Measurements from ENCODE around the gene MYT1.

Gene MYT1

DNA sequence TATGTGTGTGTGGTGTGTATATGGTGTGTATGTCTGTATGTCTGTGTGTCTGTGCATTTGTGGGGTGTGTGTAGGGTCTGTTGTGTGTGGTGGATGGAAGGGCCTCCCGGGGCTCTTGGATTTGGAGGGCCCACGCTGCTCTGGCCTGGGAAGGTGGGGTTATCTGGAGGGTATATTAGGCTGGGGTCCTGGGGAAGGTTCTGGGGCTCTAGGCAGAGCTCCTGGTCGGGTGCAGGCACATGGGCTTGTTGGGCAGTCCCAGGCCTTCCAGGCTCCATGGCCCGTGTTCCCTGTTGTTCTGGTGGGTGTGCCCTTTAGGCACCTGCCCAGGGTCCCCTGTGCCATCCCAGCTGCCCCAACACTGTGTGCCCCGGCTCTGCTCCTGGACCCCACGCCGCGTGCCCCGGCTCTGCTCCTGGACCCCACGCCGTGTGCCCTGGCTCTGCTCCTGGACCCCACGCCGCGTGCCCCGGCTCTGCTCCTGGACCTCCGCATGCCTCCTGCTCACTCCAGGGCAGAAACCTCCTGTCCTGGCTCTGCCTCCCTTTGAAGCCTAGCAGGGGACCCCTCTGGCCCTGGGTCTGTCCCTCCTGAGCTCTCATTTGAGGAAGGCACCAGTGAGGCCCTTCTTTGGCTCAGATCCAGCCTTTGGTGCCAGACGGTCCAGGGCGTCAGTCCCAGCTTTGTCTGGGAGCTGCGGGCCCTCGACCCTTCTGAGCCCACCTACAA, 10.2 kb upstream of the MYT1 start:
- in situ Hi-C loops (cut with HindIII; ENCODE audit: low sequenced_read_pairs) = no loop called here

DNA sequence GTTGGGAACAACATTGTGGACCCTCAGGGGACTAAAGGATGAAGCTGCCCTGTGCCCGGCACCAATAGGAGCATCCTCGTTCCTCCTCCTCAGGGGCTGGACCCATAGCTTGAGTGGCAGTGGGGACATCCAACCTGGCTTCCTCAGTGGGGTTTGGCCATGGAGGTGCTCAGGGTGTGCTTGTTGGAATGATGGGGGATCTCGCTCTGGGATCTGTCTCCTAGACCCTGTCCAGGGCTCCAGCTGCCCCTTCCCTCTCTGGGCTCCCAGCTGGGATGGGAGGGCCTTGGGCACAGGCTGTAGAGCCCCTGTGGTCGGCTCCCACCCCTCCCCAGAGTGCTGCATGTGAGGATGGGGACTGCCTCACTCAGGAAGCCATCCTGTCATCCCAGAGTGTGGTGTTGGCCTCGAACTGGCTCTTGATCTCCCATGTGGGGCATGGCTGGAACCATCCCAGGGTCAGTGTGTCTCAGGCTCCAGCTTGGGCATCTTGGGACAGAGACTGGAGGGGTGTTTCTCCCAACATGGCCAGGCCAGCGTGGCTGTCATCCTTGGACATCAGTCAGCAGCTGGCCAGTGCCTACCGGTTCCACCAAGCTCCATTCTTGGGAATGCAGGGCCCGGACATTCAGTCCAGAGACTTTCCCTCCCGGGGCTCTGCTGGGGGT, 9.5 kb upstream of the MYT1 start:
- in situ Hi-C loops (cut with HindIII; ENCODE audit: low sequenced_read_pairs) = no loop called here

DNA sequence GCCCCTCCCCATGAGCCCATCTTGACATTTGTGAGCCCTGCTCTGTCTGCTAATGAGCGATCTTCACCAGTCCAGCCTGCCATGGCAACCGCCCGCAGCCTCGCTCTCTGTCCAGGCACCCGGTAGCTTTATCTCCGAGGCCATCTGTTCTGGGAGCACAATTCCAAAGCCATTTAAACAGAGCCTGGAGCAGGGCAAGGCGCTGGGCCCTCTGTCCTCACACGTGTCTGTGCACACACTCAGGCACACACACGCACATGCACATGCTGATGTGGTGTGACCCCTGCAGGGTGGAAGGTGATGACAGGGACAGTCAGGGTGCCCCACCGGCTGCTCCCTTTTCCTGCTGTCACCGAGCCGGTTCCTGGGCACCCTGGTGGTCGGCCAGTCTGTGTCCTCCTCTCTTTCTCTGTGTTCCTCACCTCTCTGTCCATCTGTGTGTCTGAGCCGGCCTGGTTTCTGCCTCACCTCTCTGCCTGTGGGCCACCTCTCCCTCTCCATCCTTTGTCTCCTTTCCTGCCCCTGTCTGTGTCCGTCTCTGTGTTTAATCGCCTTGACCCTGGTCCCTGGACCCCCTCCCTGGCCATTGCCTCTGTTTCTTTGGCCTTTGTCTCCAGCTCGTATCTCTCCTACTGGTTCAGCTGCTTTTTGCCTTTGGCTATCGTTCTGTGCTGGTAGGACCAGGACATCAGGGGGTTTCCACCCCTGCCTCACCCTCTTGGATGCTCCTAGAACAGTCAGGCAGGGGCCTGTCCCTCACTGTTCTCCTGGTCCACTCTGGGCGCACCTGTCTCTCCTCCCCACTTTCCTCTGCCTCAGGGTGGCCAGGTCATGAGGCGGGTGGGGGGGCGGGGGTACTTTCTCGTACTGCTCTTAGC, 8.8 kb upstream of the MYT1 start:
- in situ Hi-C loops (cut with HindIII; ENCODE audit: low sequenced_read_pairs) = no loop called here

DNA sequence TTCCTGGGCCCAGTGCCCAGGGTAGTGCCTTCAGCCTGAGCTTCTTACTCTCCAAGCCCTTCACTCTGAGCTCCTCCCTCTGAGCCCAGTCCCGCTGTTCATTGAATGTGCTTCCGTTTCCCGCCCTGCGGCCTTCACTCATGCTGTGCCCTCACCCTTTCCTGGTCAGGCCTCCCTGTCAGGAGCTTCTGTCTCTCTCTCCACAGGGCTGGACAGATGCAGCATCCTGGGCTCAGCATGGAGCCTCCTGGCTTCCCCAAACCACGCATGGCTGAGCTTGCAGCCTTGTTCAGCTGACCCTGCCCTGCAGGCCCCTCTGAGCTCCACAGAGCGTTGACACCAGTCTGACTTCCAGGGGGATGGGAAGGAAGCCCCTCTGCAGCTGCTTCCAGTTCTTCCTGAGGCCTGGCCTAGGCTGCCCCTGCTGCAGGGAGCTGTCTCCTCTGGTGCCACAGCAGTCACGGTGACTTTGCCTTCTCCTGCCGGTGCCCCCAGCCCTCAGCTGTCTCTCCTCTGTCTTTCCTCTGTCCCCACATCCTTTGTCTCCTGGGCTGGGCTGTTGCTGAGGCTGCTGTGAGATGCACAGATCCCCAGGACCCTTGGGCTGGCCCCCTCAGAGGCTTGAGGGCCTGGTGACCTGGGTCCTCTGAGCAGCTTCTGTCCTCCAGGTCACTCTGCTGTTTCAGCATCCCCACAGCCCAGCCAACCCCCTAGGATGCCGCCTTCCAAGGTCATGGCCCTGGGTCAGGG, 7.9 kb upstream of the MYT1 start:
- in situ Hi-C loops (cut with HindIII; ENCODE audit: low sequenced_read_pairs) = no loop called here

DNA sequence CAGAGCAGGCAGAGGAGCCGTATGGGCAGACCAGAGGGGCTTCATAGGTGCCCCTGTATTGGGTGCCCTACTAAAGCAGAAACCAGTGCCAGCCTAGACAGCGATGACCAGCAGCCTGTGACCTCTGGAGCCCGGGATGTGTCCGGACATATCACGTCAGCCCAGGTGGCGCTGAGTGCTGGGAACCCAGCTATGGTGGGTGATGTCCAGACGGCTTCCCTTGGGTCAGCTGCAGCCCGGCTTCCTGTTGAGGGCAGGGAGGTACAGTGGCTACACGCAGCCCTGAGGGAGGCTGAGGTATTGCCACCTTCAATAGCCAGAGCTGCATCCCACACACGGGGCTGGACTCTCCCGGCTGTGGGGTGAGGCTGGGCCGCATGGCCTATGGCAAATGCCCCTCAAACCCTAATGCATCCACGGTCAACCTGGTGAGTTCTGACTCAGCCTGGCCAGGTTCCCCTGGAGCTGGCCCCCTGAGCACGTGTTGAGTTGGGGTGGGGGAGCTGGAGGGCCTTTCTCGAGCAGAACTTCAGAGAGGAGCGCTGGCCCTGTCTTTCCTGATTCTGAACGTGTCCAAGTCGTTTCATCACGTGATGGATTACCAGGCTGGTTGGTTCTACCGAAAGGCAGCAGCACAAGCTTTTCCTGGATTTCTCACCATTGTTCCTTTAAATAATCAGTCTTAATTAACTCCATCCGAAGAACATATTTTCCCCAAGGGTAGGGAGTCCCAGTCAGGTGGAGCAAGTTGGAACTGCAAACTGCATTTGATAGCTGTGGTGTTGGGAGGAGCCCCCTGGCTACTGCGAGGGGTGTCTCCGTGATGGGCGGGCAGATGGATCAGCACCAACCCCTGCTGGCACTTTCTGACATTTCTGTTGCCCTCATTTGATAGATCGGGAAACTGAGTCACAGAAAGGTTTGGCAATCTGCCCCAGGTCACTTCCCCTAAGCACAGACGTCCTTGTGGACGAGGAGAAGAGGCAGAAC, 7.1 kb upstream of the MYT1 start:
- in situ Hi-C loops (cut with HindIII; ENCODE audit: low sequenced_read_pairs) = no loop called here

DNA sequence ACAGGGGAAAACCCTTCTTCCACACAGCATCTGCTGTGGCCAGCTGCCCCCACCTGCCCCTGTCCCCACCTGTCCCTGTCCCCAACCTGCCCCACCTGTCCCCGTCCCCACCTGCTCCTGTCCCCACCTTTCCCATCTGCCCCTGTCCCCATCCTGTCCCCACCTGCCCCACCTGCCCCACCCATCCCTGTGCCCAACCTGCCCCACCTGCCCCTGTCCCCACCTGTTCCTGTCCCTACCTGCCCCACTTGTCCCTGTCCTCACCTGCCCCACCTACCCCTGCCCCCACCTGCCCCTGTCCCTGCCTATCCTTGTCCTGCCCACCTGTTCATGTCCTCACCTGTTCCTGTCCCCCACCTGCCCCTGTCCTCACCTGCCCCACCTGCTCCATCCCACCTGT, 6.4 kb upstream of the MYT1 start:
- in situ Hi-C loops (cut with HindIII; ENCODE audit: low sequenced_read_pairs) = no loop called here

DNA sequence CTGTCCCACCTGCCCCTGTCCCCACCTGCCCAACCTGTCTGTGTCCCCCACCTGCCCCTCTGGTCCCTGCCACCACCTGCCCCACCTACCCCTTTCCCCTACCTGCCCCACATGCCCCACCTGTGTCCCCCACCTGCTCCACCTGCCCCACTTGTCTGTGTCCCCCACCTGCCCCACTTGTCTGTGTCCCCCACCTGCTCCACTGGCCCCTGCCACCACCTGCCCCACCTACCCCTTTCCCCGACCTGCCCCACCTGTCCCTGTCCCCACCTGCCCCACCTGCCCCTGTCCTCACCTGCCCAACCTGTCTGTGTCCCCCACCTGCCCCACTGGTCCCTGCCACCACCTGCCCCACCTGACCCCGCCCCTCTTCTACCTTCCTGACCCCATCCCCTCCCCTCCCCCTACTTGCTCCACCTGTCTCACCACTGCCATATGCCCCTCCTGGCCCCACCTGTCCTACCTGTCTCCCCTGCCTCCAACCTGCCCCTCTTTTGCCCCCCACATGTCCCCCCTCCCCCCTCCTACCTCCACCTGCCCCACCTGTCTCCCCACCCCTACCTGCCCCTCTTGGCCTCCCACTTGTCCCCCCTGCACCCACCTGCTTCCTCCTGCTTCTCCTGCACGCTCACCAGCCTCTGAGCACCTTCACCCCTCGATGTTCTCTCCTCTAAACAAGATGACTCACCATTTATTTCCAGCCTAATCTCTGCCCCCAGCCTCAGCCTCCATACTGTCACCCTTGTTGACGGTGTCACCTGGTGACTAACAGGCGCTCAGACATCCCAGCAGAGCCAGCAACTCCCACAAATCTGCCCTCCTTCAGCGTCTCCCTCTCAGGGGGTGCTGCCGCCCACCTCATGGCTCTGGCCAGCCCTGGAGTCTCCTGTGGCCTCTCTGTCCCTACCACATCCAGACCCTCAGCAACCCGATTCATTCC, 5.6 kb upstream of the MYT1 start:
- in situ Hi-C loops (cut with HindIII; ENCODE audit: low sequenced_read_pairs) = no loop called here

DNA sequence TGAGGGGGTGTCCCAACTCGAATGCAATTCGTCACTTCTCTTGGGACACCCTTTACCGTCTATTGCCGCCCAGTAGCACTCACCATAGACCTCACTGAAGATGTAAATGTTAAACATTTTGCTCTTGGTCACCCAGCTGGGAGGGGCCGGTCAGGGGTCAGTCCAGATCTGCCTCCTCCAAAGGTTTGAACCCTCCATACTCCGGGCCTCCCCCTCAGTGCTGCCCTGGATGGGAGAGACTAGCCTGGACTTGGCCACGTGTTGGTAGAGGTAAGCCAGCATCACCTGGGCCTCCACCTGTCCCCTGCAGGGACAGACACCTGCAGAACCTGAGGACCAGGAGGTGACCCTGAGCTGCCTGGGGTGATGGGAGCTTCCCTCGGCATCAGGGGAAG, 5.0 kb upstream of the MYT1 start:
- in situ Hi-C loops (cut with HindIII; ENCODE audit: low sequenced_read_pairs) = no loop called here

DNA sequence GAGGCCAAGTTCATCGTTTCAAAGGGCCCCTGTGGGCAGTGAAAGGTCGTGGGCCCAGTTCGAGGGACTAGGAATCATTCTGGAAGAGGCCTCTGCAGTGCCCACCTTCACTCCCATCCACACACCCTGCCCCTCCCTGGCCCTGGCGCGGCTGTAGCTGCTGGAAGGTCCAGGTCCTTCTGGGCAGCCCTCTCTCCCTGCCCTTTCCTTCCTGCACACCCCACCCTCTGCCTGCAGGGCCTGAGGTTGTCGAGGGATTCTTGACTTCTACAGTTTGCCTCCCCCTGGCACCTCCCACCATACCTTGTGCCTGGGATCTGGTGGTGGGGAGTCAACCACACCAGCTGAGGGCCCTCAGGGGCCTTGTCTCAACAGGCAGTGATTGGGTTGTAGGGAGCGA, 4.5 kb upstream of the MYT1 start:
- in situ Hi-C loops (cut with HindIII; ENCODE audit: low sequenced_read_pairs) = no loop called here

DNA sequence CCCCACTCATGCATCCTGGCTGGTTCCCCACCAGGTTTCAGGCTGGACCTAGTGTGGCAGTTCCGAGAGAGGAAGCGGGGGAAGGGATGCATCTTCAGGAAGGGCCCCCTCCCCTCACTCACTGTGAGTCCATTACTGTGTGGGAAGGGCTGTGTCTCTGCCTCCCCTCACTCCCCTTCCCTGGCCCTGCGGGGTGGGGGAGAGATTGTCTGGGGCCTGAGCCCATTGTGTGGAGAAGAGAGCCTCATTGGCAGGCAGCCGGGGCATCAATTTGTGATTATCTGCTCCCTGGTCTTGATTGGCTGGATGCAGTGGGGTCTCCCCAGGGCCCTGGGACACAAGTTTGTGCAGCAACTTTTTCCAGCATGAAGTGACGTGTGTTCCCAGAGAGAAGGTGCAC, 4.1 kb upstream of the MYT1 start:
- in situ Hi-C loops (cut with HindIII; ENCODE audit: low sequenced_read_pairs) = no loop called here

DNA sequence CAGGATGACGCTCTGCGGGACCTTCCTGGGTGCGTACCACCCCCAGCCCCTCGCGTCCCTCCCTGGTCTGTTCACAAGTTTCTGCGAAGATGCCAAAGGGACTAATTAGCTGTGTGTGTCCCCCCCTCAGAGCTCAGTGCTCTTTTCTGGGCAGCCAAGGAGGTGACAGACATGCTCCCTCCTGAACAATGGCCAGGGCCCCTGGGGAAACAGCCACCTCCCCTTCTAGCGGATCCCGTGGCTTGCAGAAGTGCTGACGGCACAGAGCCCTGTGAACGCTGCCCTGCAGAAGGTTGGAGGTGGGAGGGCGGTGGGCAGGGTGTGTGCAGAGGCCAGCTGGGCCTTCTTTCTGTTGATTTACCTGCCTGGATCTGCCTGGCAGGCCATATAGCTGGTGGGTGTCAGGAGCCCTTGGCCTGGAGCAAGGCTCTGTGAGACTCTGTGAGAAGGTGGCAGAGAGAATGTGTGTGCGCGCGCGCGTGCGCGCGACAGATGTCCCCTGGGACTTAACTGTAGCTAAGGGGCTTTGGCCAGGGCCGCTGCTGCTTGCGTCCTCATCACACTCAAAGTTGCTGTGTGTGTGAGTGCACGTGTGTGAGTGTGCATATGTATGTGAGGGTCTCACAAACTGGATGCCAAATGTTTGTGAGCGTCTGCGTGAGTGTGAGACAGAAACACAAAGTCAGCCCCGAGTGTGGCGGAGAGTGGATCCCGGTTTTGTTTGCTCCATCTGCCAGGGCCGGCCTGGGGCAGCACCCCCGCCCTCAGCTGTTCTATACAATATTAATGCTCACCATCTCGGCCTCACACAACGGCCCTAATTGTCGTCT, 3.5 kb upstream of the MYT1 start:
- in situ Hi-C loops (cut with HindIII; ENCODE audit: low sequenced_read_pairs) = no loop called here

DNA sequence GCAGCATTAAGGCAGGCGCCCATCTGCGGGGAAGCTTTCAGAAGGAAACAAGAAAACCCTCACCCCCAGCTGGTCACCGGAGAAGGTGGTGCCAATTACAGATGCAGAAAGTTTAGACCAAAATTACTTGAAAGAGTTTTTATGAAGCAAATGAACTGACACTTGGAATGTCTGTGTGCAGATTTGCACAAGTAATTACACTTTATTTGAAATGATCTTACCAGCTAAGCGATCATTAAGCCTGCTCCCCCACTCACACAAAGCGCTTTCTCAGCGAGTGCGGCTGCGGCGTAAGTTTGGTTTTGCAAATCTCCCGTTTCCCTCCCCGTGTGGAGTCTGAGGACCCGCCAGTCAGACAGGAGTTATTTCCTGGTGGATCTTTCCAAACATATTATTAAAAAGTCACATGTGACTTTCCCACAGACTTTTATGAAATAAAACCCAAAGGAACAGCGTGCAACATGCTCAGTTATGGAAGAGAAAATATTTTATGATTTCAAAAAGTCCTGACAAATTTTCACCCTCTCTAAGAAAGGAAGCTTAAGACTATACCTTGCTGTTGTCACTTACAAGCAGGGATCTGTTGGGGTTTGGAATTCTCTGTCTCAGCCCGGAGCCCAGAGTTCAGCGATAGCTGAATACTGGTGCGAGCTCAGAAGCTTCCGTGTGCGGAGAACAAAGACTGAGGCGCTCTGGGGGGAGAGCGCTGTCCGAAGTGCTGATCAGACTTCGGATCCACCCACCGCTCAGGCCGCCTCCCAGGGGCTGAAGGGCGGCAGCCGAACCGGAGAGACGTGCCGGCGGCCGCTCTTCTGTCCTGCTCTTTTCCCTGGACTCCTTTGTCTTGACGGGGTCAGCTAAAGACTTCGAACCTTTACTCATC, 2.7 kb upstream of the MYT1 start:
- in situ Hi-C loops (cut with HindIII; ENCODE audit: low sequenced_read_pairs) = no loop called here

DNA sequence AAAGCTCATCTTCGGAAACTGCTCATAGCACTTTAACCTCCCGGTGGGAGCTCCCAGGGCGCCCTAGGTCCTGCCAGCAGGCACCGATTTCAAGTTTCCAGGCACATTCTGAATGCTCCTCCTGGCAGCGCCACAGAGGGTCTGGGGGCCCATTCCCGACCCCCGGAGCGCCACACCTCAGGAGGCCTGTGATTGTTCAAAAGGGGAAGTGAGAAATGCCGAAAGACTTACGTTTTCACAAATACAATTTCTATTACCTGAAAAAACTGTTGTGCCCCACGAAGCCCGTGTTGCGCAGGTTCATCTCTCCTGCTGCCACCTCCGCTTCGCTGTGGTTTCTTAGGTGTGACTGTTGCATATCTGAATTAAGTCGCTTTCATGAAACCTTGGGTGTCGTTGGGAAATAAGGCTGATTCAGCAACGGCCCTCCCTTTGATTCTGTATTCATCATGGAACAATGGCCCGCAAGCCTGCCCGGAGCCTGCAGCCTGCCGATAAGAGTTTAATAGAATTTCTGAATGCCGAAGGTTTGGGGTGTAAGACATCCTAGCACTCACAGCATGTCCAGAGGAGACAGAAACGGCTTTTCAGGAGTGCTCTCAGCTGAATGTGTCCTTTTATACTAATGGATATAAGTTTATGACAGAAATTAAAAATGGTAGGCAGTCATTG, 1.9 kb upstream of the MYT1 start:
- in situ Hi-C loops (cut with HindIII; ENCODE audit: low sequenced_read_pairs) = no loop called here

DNA sequence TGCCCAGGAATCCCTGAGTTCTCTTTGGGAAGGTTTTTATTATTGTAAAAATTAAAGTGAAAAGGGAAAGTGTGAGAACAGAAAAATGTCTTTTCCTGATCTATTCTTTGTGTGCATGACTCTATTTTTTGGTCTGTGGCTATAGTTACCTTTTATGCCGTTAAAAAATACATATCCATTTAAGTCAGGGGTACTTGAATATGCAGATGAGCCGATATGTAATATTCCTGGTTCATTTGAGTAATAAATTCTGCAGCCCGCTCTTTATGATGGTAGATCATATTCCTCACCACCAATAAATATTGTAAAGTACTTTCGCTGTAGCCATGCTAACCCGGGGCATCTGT, 503 bp upstream of the MYT1 start:
- in situ Hi-C loops (cut with HindIII; ENCODE audit: low sequenced_read_pairs) = no loop called here

DNA sequence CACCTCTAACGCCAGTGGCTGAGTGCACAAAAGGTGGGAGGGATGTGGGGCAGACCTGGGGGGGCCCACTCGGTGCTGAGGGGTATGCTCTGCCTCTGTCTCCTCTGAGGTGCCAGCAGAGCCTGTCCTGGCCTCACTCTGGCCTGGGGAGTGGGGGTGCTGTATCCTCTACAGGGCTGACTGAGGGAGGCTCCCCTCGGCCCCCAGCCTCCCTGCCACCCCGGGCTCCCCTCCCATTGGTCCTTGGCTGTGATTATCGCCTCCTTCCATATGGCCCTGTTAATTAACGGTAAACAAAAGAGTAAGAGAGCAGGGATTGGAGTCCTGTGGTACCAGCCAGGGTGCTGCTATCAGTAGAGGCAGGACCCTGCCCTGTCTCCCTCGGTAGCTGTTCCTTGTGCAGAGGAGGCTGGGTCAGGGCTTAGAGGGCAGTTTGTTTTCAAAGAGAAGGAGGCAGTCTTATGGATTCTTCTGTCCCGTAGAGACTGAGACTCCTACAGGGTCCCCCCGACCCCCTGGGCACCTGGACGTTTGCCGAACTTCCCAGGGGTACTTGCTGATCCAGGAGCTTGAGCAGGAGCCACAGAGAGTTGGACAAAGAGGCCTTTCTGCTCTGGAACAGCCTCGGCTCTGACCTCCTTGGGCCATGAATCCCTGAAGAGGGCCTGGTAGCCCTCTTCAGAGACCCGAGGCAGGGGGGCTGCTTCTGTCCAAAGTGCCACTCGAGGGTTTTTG, 1.8 kb downstream of the MYT1 start:
- in situ Hi-C loops (cut with HindIII; ENCODE audit: low sequenced_read_pairs) = no loop called here
